HepG2 (cell line): ENCODE results near the gene NFIL3. TPM values are rescaled to one million over a fixed set of nuclear protein-coding genes. Genes with fewer than 3 reads are reported as not detected.

Experiments used
- ATRX ChIP-seq: sonication (generic); formaldehyde crosslinking; IDR thresholded peaks from 2 replicates; pipeline ENCODE4 v1.4.0; 2020; ENCODE audit warnings: missing genetic modification reagents, borderline replicate concordance
- FIP1L1 ChIP-seq: fragments of 200-400 bp; formaldehyde crosslinking; IDR thresholded peaks from 2 replicates; pipeline ENCODE4 v1.6.1; 2018; ENCODE audit warnings: low read depth, mild to moderate bottlenecking, low read length, moderate library complexity, borderline replicate concordance; ENCODE audit not compliant: insufficient read depth
- HINFP ChIP-seq: sonication (generic); formaldehyde crosslinking; IDR thresholded peaks from 2 replicates; pipeline ENCODE4 v1.4.0; 2020; ENCODE audit warnings: low read depth, mild to moderate bottlenecking, missing genetic modification reagents
- KLF15 ChIP-seq: sonication (generic); formaldehyde crosslinking; IDR thresholded peaks from 2 replicates; pipeline ENCODE4 v1.8.1; 2023; ENCODE audit warnings: borderline replicate concordance, mild to moderate bottlenecking, inconsistent platforms, missing genetic modification reagents, mixed read lengths
- MIXL1 ChIP-seq: IDR thresholded peaks from 2 replicates; pipeline ENCODE4 v1.6.1; 2016
- MYC ChIP-seq: sonication (generic); formaldehyde crosslinking; IDR thresholded peaks from 2 replicates; pipeline ENCODE4 v1.9.0; 2021; ENCODE audit warnings: missing genetic modification reagents, borderline replicate concordance
- NCOA1 ChIP-seq: sonication (generic); formaldehyde crosslinking; IDR thresholded peaks from 2 replicates; pipeline ENCODE4 v1.9.0; 2021; ENCODE audit warnings: missing genetic modification reagents
- NONO ChIP-seq, 2 experiments: fragments of 450-650 bp in 1 of 2; sonication (generic) in 1 of 2; formaldehyde crosslinking in 1 of 2; IDR thresholded peaks in 1 of 2; conservative IDR thresholded peaks in 1 of 2; 2 replicates each; pipeline versions ENCODE4 v1.6.1 to v1.8.0; 2017 to 2022; ENCODE audit warnings: mild to moderate bottlenecking in 1 of 2, missing genetic modification reagents in 1 of 2, moderate library complexity in 1 of 2
- PCBP2 ChIP-seq: fragments of 200-400 bp; formaldehyde crosslinking; optimal IDR thresholded peaks from 2 replicates; pipeline ENCODE3; 2018; ENCODE audit warnings: low read length, low read depth; ENCODE audit not compliant: poor library complexity, severe bottlenecking
- RFXAP ChIP-seq: sonication (generic); formaldehyde crosslinking; IDR thresholded peaks from 2 replicates; pipeline ENCODE4 v1.4.0; 2020; ENCODE audit warnings: missing genetic modification reagents, borderline replicate concordance
- SMAD3 ChIP-seq: sonication (generic); formaldehyde crosslinking; IDR thresholded peaks from 2 replicates; pipeline ENCODE4 v1.4.0; 2020; ENCODE audit warnings: missing genetic modification reagents
- U2AF1 ChIP-seq: fragments of 200-400 bp; formaldehyde crosslinking; optimal IDR thresholded peaks from 2 replicates; pipeline ENCODE3; 2017; ENCODE audit warnings: mild to moderate bottlenecking, low read depth, low read length
- ZBTB10 ChIP-seq: sonication (generic); formaldehyde crosslinking; IDR thresholded peaks from 2 replicates; pipeline ENCODE4 v1.4.0; 2020; ENCODE audit warnings: missing genetic modification reagents, borderline replicate concordance
- ZMAT3 ChIP-seq: sonication (generic); formaldehyde crosslinking; conservative IDR thresholded peaks from 2 replicates; pipeline ENCODE4 v1.7.0; 2021; ENCODE audit warnings: missing genetic modification reagents
- ZNF12 ChIP-seq: sonication (generic); formaldehyde crosslinking; IDR thresholded peaks from 2 replicates; pipeline ENCODE4 v1.5.0; 2020; ENCODE audit warnings: missing genetic modification reagents
- ZNF577 ChIP-seq: sonication (generic); formaldehyde crosslinking; IDR thresholded peaks from 2 replicates; pipeline ENCODE4 v1.4.0; 2020; ENCODE audit warnings: mild to moderate bottlenecking, low read depth, missing genetic modification reagents, borderline replicate concordance
- ZNF724P ChIP-seq: sonication (generic); formaldehyde crosslinking; IDR thresholded peaks from 2 replicates; pipeline ENCODE4 v1.8.0; 2022; ENCODE audit warnings: missing genetic modification reagents, borderline replicate concordance
- ZSCAN25 ChIP-seq: sonication (generic); formaldehyde crosslinking; IDR thresholded peaks from 2 replicates; pipeline ENCODE4 v1.8.0; 2022; ENCODE audit warnings: mild to moderate bottlenecking, missing genetic modification reagents
- polyA plus RNA-seq, 8 experiments: library from polyadenylated mRNA; depleted of rRNA in 3 of 8; stranded (reverse) in 7 of 8; unstranded in 1 of 8; fragments of >200 nt; fragmentation: Illumina TruSeq in 4 of 8; extraction: Trizol in 4 of 8; gene quantifications; 2 replicates each; pipeline versions ENCODE4 v1.2.1 to v1.2.3, GENCODE V29; 2011 to 2016; ENCODE audit warnings: low read depth in 4 of 8, missing spikeins in 1 of 8, mixed read lengths in 1 of 8; ENCODE audit not compliant: insufficient read depth in 1 of 8
- total RNA-seq, 5 experiments: library from RNA; depleted of rRNA; stranded (reverse); fragments of >200 nt; fragmentation: Illumina TruSeq; extraction: Trizol; gene quantifications; 2 replicates each; pipeline ENCODE4 v1.2.3, GENCODE V29; 2016; ENCODE audit warnings: low read depth in 1 of 5
- TF ChIP-seq, protein P1 (sequence below), 2 experiments: IDR thresholded peaks; 2 replicates each; pipeline ENCODE4 v1.6.1; 2011 to 2012; ENCODE audit warnings: low read length in 2 of 2, borderline replicate concordance in 1 of 2, low read depth in 1 of 2, mild to moderate bottlenecking in 1 of 2, moderate library complexity in 1 of 2

NFIL3 gene
- total and polyA plus RNA-seq, 2 of the 13 experiments (the other 11 are each of a cell fraction or from before 2014, with no cell fraction given): 46.6 to 54.2 TPM

DNA sequence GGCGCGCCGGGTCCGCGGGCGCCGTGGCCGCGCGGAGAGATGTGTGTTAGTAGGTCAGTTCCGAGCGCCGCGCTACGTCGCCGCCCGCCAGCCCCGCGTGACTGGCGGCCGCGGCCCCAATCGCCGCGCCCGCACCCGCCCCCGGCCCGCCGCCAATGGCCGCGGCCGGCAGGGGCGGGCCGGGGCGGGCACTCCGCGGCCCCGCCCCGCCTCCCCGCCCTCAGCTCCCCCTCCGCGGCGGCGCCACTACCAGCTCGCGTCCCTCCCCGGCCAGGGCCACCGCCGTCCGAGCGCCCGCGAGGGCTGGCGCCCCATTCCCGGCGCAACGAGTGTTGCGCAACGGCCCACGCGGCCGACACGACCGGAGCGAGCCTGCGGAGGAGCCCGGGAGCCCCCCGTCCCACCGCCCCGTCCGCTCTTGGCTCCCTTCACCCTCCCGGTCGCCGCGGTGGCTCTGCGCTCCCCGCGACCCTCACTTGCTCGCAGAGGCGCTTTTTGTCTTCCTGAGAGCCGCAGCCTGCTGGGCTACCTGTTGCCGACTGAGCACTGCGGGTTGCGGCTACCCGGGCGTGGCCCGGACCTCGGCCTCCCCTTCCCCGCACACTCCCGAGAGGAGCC is at the start of gene NFIL3 (continued):
- TF ChIP-seq, protein P1, sequence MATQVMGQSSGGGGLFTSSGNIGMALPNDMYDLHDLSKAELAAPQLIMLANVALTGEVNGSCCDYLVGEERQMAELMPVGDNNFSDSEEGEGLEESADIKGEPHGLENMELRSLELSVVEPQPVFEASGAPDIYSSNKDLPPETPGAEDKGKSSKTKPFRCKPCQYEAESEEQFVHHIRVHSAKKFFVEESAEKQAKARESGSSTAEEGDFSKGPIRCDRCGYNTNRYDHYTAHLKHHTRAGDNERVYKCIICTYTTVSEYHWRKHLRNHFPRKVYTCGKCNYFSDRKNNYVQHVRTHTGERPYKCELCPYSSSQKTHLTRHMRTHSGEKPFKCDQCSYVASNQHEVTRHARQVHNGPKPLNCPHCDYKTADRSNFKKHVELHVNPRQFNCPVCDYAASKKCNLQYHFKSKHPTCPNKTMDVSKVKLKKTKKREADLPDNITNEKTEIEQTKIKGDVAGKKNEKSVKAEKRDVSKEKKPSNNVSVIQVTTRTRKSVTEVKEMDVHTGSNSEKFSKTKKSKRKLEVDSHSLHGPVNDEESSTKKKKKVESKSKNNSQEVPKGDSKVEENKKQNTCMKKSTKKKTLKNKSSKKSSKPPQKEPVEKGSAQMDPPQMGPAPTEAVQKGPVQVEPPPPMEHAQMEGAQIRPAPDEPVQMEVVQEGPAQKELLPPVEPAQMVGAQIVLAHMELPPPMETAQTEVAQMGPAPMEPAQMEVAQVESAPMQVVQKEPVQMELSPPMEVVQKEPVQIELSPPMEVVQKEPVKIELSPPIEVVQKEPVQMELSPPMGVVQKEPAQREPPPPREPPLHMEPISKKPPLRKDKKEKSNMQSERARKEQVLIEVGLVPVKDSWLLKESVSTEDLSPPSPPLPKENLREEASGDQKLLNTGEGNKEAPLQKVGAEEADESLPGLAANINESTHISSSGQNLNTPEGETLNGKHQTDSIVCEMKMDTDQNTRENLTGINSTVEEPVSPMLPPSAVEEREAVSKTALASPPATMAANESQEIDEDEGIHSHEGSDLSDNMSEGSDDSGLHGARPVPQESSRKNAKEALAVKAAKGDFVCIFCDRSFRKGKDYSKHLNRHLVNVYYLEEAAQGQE (IDR thresholded peaks at IDR 0.05; ENCODE audit: borderline replicate concordance in 1 of 2, low read depth in 1 of 2, low read length in 2 of 2): peak in 1 of 2 experiments; percentile 60; a peak in 1 of 4 replicates
- TF ChIP-seq ZNF12 (CRISPR knock-in tag) (peak; percentile 36), HINFP (CRISPR knock-in tag) (no peak), ZMAT3 (CRISPR knock-in tag) (0 out of 2 replicates have a peak, but pooled peaks have one; percentile 25), MIXL1 (CRISPR knock-in tag) (no peak), RFXAP (CRISPR knock-in tag) (peak; percentile 41; the same call in 1 of the 2 replicates), ATRX (no peak), ZNF577 (no peak), ZNF724P (CRISPR knock-in tag) (no peak), KLF15 (no peak), NONO (IDR thresholded peaks at IDR 0.05) (no peak), NONO (CRISPR knock-in tag; conservative IDR thresholded peaks at IDR 0.05) (peak; percentile 54; the same call in 1 of the 2 replicates), PCBP2 (no peak), ZSCAN25 (CRISPR knock-in tag) (peak; percentile 43; the same call in 1 of the 2 replicates), U2AF1 (no peak), SMAD3 (CRISPR knock-in tag) (no peak), ZBTB10 (CRISPR knock-in tag) (peak; percentile 31; the same call in 1 of the 2 replicates), MYC (CRISPR knock-in tag) (peak; percentile 65), FIP1L1 (no peak), NCOA1 (CRISPR knock-in tag) (no peak)
